Testis (tissue), 2 donors: ENCODE measurements around the gene MEX3B.

Experiments used
- CTCF ChIP-seq, 3 experiments: fragments of 450-650 bp in 2 of 3; fragments of 200-600 bp in 1 of 3; sonication (generic) in 1 of 3; IDR thresholded peaks; one replicate each; pipeline ENCODE4 v1.5.1; 2016 to 2019; ENCODE audit warnings: antibody characterized with exemption in 3 of 3, mild to moderate bottlenecking in 2 of 3, moderate library complexity in 1 of 3
- POLR2A ChIP-seq: fragments of 450-650 bp; IDR thresholded peaks from one replicate; pipeline ENCODE4 v1.6.1; 2017; ENCODE audit warnings: antibody characterized with exemption, mild to moderate bottlenecking, moderate library complexity

DNA sequence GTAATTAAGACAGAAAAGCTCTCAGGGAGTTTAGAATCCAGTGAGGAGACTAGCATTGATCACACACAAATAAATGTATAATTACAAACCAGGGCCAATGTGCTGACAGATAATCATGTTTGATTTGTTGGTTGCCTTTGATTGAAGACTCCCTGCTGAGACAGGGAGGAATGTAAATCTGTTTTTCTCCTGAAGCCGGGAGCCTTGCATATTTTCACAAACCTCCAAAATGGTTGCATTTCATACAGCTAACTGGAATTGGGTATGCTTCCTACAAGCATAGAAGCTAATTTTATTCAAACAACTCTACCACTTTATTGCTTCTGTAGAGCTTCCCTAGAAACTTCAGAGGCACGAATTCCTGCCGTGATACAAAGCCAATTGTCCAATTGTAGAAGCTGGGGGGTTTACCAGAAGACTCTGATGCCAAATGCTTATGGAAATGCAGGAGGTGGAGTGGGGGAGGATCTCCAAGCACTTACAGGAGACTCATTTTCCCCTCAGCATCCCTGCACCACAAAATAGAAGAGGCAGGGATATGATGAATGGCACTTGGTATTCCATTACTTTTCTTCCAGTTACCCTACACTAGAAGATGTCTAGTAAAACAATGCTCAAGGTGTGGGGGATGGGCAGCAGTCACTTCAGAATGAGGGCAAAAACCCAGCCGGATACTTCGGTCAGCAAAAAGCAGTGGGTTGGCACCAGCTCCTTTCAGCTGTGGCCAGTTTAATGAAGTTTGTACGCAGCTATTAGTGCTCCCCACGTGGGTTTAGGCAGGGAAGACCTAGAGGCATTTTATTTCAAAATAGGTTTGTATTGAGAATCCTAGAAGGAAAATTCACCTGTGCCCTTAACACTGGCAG lies 11.4 kb upstream of the MEX3B start:
- no peak for TF ChIP-seq CTCF (IDR thresholded peaks at IDR 0.05)
- TF ChIP-seq POLR2A: no peak
